GM23338 (cell line): ENCODE results near the gene NUPR1. TPM values are rescaled to one million over a fixed set of nuclear protein-coding genes. Genes with fewer than 3 reads are reported as not detected.

ENCODE experiments used
- ATAC-seq: fragments of 200-7000 bp; cut with Tn5 transposase; 3 replicates; pipeline ENCODE4 v1.9.1; 2020
- DNase-seq: peaks from one replicate; pipeline ENCODE4 v3.0.0-alpha.2; 2015; ENCODE audit warnings: low spot score
- H2AFZ ChIP-seq: fragments of 200-600 bp; sonication (generic); 2 replicates; pipeline ENCODE4 v1.8.0; 2016; ENCODE audit warnings: antibody characterized with exemption, mild to moderate bottlenecking, moderate library complexity
- H3F3A ChIP-seq: fragments of 200-600 bp; sonication (generic); replicated peaks from 2 replicates; pipeline ENCODE4 v1.8.0; 2017; ENCODE audit warnings: antibody characterized with exemption, mixed run types, low read depth
- H3K27ac ChIP-seq: fragments of 200-600 bp; sonication (generic); 2 replicates; pipeline ENCODE4 v1.6.1; 2016; ENCODE audit warnings: low read depth
- H3K27me3 ChIP-seq: fragments of 200-600 bp; sonication (generic); 2 replicates; pipeline ENCODE4 v1.8.0; 2016; ENCODE audit warnings: mild to moderate bottlenecking, mixed run types, moderate library complexity; ENCODE audit not compliant: insufficient read depth
- H3K36me3 ChIP-seq: fragments of 200-600 bp; sonication (generic); 2 replicates; pipeline ENCODE4 v1.8.0; 2016; ENCODE audit warnings: mild to moderate bottlenecking; ENCODE audit not compliant: insufficient read depth
- H3K4me1 ChIP-seq: fragments of 200-600 bp; sonication (generic); 2 replicates; pipeline ENCODE4 v1.8.0; 2016; ENCODE audit warnings: mild to moderate bottlenecking, moderate library complexity; ENCODE audit not compliant: insufficient read depth
- H3K4me2 ChIP-seq: fragments of 200-600 bp; sonication (generic); 2 replicates; pipeline ENCODE4 v1.7.1; 2017; ENCODE audit warnings: mixed run types
- H3K4me3 ChIP-seq: fragments of 200-600 bp; sonication (generic); 2 replicates; pipeline ENCODE4 v1.6.1; 2016; ENCODE audit warnings: mixed run types
- H3K79me2 ChIP-seq: fragments of 200-600 bp; sonication (generic); replicated peaks from 2 replicates; pipeline ENCODE4 v1.8.0; 2017; ENCODE audit warnings: mild to moderate bottlenecking; ENCODE audit not compliant: insufficient read depth
- H3K9me2 ChIP-seq: fragments of 200-600 bp; sonication (generic); 2 replicates; pipeline ENCODE4 v1.8.0; 2017; ENCODE audit not compliant: insufficient read depth
- H4K20me1 ChIP-seq: fragments of 200-600 bp; sonication (generic); replicated peaks from 2 replicates; pipeline ENCODE4 v1.8.0; 2017; ENCODE audit warnings: mild to moderate bottlenecking; ENCODE audit not compliant: insufficient read depth
- H3K27ac Mint-ChIP-seq: 2 replicates; pipeline ENCODE4 v1.8.0; 2020; ENCODE audit warnings: inconsistent platforms, mild to moderate bottlenecking, moderate library complexity, mixed read lengths
- H3K27me3 Mint-ChIP-seq: 3 replicates; pipeline ENCODE4 v1.8.0; 2022; ENCODE audit warnings: low read depth, mild to moderate bottlenecking, moderate library complexity, mixed read lengths, inconsistent platforms; ENCODE audit not compliant: insufficient read depth, poor library complexity
- H3K36me3 Mint-ChIP-seq: 3 replicates; pipeline ENCODE4 v1.8.0; 2021; ENCODE audit warnings: low read depth, mild to moderate bottlenecking, inconsistent platforms, moderate library complexity, mixed read lengths
- H3K4me1 Mint-ChIP-seq: 3 replicates; pipeline ENCODE4 v1.8.0; 2020; ENCODE audit warnings: mild to moderate bottlenecking, inconsistent platforms, mixed read lengths
- H3K4me3 Mint-ChIP-seq: 3 replicates; pipeline ENCODE4 v1.8.0; 2021; ENCODE audit warnings: moderate library complexity, mild to moderate bottlenecking, inconsistent platforms, mixed read lengths
- H3K9me3 Mint-ChIP-seq: 3 replicates; pipeline ENCODE4 v1.8.0; 2020; ENCODE audit warnings: moderate library complexity, mild to moderate bottlenecking, inconsistent platforms, mixed read lengths
- CREB1 ChIP-seq: fragments of 250-450 bp; sonication (Bioruptor Pico); IDR thresholded peaks from 2 replicates; pipeline ENCODE4 v1.5.0; 2020; ENCODE audit warnings: low read depth, mild to moderate bottlenecking, moderate library complexity
- EZH2 ChIP-seq: fragments of 200-600 bp; sonication (generic); IDR thresholded peaks from one replicate; pipeline ENCODE4 v1.8.0; 2017; ENCODE audit warnings: antibody characterized with exemption, mild to moderate bottlenecking, low read depth; ENCODE audit not compliant: unreplicated experiment
- EZH2phosphoT487 ChIP-seq: fragments of 200-600 bp; sonication (generic); IDR thresholded peaks from one replicate; pipeline ENCODE4 v1.8.1; 2018; ENCODE audit warnings: antibody characterized with exemption; ENCODE audit not compliant: unreplicated experiment
- JUNB ChIP-seq: IDR thresholded peaks from one replicate; pipeline ENCODE4 v1.6.1; 2016; ENCODE audit warnings: antibody characterized with exemption; ENCODE audit not compliant: unreplicated experiment
- NANOG ChIP-seq: IDR thresholded peaks from 2 replicates; pipeline ENCODE4 v1.6.1; 2016; ENCODE audit warnings: antibody characterized with exemption, borderline replicate concordance
- POLR2AphosphoS5 ChIP-seq: IDR thresholded peaks from 2 replicates; pipeline ENCODE4 v1.6.1; 2016; ENCODE audit warnings: antibody characterized with exemption, low read depth
- STAT1 ChIP-seq: IDR thresholded peaks from one replicate; pipeline ENCODE4 v1.6.1; 2016; ENCODE audit warnings: antibody characterized with exemption; ENCODE audit not compliant: unreplicated experiment
- ZNF114 ChIP-seq: fragments of 250-450 bp; sonication (Bioruptor Pico); IDR thresholded peaks from 2 replicates; pipeline ENCODE4 v1.5.0; 2020; ENCODE audit warnings: mild to moderate bottlenecking, moderate library complexity
- ZNF331 ChIP-seq: fragments of 250-450 bp; sonication (Bioruptor Pico); IDR thresholded peaks from 2 replicates; pipeline ENCODE4 v1.5.0; 2020; ENCODE audit warnings: low read depth, mild to moderate bottlenecking, moderate library complexity
- polyA plus RNA-seq: library from polyadenylated mRNA; unstranded; fragments of >200 nt; fragmentation: Nextera tagmentation; extraction: Ambion mirVana; gene quantifications from 2 replicates; pipeline ENCODE4 v1.2.1, GENCODE V29; 2016
- total RNA-seq: library from RNA; depleted of rRNA; stranded (reverse); fragments of >200 nt; shearing (Covaris generic); gene quantifications from 2 replicates; pipeline ENCODE4 v1.2.3, GENCODE V29; 2014
- TF ChIP-seq, protein P1 (sequence below), 2 experiments: fragments of 200-600 bp in 1 of 2; sonication (generic) in 1 of 2; conservative IDR thresholded peaks; 2 replicates each; pipeline versions ENCODE4 v1.5.1 to v1.6.1; 2016 to 2017; ENCODE audit warnings: antibody characterized with exemption in 2 of 2, low read depth in 2 of 2, mild to moderate bottlenecking in 2 of 2, moderate library complexity in 1 of 2
- TF ChIP-seq, protein P2 (sequence below): IDR thresholded peaks from one replicate; pipeline ENCODE4 v1.6.1; 2018; ENCODE audit warnings: antibody characterized with exemption; ENCODE audit not compliant: unreplicated experiment

The NUPR1 gene
- total and polyA plus RNA-seq, 2 experiments from 2014 or later, result 0.03 to 0.48 TPM

DNA sequence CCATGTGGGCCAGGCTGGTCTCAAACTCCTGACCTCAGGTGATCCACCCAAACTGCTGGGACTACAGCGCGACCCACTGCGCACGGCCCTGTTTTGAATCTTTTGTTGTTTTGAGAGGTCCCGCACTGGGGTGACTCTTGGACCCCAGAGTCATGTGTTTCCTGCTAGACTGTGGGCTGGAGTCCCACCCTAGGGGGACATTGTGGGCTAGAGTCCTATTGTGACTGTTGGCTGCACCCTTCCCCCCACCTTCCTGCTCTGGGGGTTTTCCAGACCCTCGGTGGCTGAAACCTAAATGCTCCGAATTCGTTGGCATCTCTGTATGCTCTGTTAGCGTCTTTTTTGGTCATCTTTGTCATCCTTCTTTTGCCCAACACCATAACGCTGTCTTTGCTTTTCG is 16.0 kb downstream of the NUPR1 start (continued):
- TF ChIP-seq, protein P1, sequence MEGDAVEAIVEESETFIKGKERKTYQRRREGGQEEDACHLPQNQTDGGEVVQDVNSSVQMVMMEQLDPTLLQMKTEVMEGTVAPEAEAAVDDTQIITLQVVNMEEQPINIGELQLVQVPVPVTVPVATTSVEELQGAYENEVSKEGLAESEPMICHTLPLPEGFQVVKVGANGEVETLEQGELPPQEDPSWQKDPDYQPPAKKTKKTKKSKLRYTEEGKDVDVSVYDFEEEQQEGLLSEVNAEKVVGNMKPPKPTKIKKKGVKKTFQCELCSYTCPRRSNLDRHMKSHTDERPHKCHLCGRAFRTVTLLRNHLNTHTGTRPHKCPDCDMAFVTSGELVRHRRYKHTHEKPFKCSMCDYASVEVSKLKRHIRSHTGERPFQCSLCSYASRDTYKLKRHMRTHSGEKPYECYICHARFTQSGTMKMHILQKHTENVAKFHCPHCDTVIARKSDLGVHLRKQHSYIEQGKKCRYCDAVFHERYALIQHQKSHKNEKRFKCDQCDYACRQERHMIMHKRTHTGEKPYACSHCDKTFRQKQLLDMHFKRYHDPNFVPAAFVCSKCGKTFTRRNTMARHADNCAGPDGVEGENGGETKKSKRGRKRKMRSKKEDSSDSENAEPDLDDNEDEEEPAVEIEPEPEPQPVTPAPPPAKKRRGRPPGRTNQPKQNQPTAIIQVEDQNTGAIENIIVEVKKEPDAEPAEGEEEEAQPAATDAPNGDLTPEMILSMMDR (conservative IDR thresholded peaks at IDR 0.05; ENCODE audit: low read depth in 2 of 2), result no peak
- TF ChIP-seq STAT1, result no peak
- no peak for TF ChIP-seq CREB1 (CRISPR knock-in tag)
- TF ChIP-seq ZNF331 (CRISPR knock-in tag), result no peak
- TF ChIP-seq NANOG, result no peak
- no peak for TF ChIP-seq POLR2AphosphoS5

DNA sequence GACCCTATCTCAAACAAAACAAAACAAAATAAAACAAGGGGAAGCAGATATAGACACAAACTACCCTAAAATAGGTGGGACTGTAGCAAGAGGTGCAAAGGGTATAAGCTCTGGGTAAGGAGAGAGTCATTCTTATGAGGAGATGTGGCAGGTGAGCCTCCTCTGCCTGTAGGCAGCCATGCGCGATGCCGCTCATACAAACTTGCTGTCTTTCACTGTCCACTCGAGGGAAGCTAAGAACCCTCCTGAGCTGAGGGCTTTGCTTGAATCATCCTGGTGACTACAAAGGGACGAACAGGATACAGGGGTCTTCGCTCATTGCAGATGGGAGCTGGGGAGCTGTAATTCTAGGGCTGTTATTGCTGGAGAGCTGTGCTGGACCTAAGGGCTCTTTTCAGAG is 17.3 kb downstream of the NUPR1 start:
- Histone ChIP-seq H3K79me2 (no peaks in the 10 kb centered on the region), H3K27me3 (no peaks in the 10 kb centered on the region), H3K4me2 (no peak overlapping the region), H3K36me3 (no peaks in the 10 kb centered on the region), H3K9me2 (no peaks in the 10 kb centered on the region), H3K27ac (no peak overlapping the region), H3F3A (no peaks in the 10 kb centered on the region), H2AFZ (no peak overlapping the region), H3K4me3 (no peak overlapping the region), H4K20me1 (no peaks in the 10 kb centered on the region), H3K4me1 (no peaks in the 10 kb centered on the region)
- TF ChIP-seq, protein P2, sequence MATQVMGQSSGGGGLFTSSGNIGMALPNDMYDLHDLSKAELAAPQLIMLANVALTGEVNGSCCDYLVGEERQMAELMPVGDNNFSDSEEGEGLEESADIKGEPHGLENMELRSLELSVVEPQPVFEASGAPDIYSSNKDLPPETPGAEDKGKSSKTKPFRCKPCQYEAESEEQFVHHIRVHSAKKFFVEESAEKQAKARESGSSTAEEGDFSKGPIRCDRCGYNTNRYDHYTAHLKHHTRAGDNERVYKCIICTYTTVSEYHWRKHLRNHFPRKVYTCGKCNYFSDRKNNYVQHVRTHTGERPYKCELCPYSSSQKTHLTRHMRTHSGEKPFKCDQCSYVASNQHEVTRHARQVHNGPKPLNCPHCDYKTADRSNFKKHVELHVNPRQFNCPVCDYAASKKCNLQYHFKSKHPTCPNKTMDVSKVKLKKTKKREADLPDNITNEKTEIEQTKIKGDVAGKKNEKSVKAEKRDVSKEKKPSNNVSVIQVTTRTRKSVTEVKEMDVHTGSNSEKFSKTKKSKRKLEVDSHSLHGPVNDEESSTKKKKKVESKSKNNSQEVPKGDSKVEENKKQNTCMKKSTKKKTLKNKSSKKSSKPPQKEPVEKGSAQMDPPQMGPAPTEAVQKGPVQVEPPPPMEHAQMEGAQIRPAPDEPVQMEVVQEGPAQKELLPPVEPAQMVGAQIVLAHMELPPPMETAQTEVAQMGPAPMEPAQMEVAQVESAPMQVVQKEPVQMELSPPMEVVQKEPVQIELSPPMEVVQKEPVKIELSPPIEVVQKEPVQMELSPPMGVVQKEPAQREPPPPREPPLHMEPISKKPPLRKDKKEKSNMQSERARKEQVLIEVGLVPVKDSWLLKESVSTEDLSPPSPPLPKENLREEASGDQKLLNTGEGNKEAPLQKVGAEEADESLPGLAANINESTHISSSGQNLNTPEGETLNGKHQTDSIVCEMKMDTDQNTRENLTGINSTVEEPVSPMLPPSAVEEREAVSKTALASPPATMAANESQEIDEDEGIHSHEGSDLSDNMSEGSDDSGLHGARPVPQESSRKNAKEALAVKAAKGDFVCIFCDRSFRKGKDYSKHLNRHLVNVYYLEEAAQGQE, result no peak
- TF ChIP-seq JUNB, result no peak
- no peak for TF ChIP-seq NANOG
- TF ChIP-seq POLR2AphosphoS5, result no peak
- TF ChIP-seq ZNF331 (CRISPR knock-in tag), result no peak
- no peak for TF ChIP-seq CREB1 (CRISPR knock-in tag)
- no peak for TF ChIP-seq EZH2phosphoT487
- TF ChIP-seq EZH2, result no peak
- TF ChIP-seq ZNF114 (CRISPR knock-in tag), result no peak
- Mint-ChIP-seq H3K36me3 (no peaks in the 10 kb centered on the region), H3K27me3 (peaks cover 5% of the 10 kb centered on the region), H3K9me3 (peaks cover 14% of the 10 kb centered on the region; the same call in 1 of the 3 replicates), H3K27ac (no peak overlapping the region), H3K4me3 (no peak overlapping the region), H3K4me1 (no peaks in the 10 kb centered on the region)
- ATAC-seq, result no peak
- DNase-seq, result no peak
